ENCODE measurements around the gene DACH2. TPM values are rescaled to one million over a fixed set of nuclear protein-coding genes. Genes with fewer than 3 reads are reported as not detected.

Gene DACH2
- total RNA-seq, 4 donors from 2014 or later: 0.26 to 8.6 (median 1.7) TPM; not detected in 1

DNA sequence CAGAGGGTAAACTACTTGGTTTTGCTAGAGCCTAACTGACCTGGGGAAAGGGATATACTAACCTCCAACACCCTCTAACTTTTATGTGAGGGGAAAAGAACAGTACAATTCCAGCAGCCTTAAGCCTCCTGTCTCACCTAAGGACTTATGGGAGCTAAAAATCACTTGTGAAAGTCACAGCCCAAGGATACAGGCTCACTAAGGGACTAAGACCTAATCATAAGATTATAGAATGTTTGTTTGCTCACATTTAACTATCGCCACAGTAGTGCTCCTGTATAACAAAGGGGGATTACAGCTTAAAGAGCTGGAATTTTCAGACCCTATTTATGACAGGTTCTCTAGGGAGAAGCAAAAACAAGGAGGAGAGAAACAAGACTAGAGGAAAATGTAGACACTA lies 548.7 kb downstream of the DACH2 start:
- Histone ChIP-seq H3K4me3 (no peak overlapping the region), H3K4me1 (no peaks in the 10 kb centered on the region), H3K9me3 (no peaks in the 10 kb centered on the region), H3K36me3 (no peaks in the 10 kb centered on the region), H3K27me3 (peaks cover 0 to 4% of the 10 kb centered on the region in 2 donors), H3K27ac (no peak overlapping the region)
- DNase-seq: no peak
- intact Hi-C loops (cut with DNase I; ENCODE audit: low total_unique reads): no loop called here
- no peak for TF ChIP-seq POLR2A (IDR thresholded peaks at IDR 0.05)
- TF ChIP-seq, protein P1, sequence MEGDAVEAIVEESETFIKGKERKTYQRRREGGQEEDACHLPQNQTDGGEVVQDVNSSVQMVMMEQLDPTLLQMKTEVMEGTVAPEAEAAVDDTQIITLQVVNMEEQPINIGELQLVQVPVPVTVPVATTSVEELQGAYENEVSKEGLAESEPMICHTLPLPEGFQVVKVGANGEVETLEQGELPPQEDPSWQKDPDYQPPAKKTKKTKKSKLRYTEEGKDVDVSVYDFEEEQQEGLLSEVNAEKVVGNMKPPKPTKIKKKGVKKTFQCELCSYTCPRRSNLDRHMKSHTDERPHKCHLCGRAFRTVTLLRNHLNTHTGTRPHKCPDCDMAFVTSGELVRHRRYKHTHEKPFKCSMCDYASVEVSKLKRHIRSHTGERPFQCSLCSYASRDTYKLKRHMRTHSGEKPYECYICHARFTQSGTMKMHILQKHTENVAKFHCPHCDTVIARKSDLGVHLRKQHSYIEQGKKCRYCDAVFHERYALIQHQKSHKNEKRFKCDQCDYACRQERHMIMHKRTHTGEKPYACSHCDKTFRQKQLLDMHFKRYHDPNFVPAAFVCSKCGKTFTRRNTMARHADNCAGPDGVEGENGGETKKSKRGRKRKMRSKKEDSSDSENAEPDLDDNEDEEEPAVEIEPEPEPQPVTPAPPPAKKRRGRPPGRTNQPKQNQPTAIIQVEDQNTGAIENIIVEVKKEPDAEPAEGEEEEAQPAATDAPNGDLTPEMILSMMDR (IDR thresholded peaks at IDR 0.05): no peak

DNA sequence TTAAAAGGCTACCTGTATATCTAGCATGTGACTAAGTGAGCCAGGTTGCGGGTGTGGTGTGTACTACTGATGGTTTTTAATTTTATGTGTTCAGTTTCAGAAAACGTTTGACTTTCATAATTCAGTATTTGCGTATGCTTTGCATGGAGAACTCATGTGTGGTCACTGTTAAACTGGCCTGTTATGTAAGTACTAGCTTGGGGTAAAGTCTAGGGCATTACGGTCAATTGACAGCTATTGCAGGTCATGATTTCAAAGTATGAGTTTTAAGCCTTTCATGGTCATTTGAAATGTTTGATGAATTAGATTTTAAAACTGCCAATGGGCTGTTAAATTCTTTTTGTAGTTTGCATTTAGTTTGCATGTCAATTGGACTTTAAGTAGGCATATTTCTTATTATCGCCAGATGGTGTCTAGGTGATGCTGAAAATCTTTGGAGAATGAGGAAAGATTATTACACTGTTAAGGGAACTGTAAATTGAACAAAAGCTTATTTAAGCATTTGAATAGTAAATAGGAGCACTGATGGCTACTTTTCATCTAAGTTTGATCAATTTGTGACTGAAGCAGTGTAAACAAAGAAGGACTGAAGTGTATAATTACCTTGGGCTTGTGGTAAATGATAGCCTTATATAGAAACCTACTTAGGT lies 563.4 kb downstream of the DACH2 start:
- no peak overlapping the region for H3K27ac ChIP-seq
- no peaks in the 10 kb centered on the region for H3K36me3 ChIP-seq
- no peak overlapping the region for H3K4me3 ChIP-seq
- H3K9me3 ChIP-seq: no peaks in the 10 kb centered on the region
- TF ChIP-seq, protein P1 (IDR thresholded peaks at IDR 0.05): no peak
- TF ChIP-seq POLR2A (IDR thresholded peaks at IDR 0.05): no peak
- no peaks in the 10 kb centered on the region for H3K27me3 ChIP-seq
- DNase-seq: no peak
- intact Hi-C loops (cut with DNase I; ENCODE audit: low total_unique reads): no loop called here
- H3K4me1 ChIP-seq: no peaks in the 10 kb centered on the region

DNA sequence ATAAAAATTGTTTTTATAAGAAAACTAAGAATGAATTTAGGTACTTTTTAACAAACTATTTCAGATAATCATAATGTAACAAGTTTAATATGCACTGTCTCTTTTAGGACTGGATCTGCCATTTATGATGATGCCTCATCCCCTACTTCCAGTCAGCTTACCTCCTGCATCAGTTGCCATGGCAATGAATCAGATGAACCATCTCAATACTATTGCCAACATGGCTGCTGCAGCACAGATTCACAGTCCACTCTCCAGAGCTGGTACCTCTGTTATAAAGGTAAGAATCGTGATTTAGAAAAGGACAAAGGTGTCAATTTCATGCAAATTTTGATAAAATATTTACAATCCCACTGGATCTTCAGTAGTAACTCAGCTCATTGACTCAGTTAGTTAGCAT lies 566.2 kb downstream of the DACH2 start:
- no peak overlapping the region for H3K4me3 ChIP-seq
- no peak for TF ChIP-seq POLR2A (IDR thresholded peaks at IDR 0.05)
- TF ChIP-seq, protein P1 (IDR thresholded peaks at IDR 0.05): no peak
- H3K27ac ChIP-seq: no peak overlapping the region
- no peaks in the 10 kb centered on the region for H3K27me3 ChIP-seq
- no peak for DNase-seq
- intact Hi-C loops (cut with DNase I; ENCODE audit: low total_unique reads): no loop called here
- H3K9me3 ChIP-seq: no peaks in the 10 kb centered on the region
- H3K36me3 ChIP-seq: no peaks in the 10 kb centered on the region
- H3K4me1 ChIP-seq: no peaks in the 10 kb centered on the region

GRCh38 chrX:86724277-86724676 lies 576.0 kb downstream of the DACH2 start:
- Histone ChIP-seq H3K27ac (no peak overlapping the region), H3K9me3 (no peaks in the 10 kb centered on the region), H3K27me3 (no peaks in the 10 kb centered on the region), H3K4me3 (no peak overlapping the region), H3K36me3 (no peaks in the 10 kb centered on the region), H3K4me1 (no peaks in the 10 kb centered on the region)
- intact Hi-C loops (cut with DNase I; ENCODE audit: low total_unique reads): no loop called here
- TF ChIP-seq, protein P1 (IDR thresholded peaks at IDR 0.05): no peak
- TF ChIP-seq POLR2A (IDR thresholded peaks at IDR 0.05): no peak
- no peak for DNase-seq

- no peak for DNase-seq
- Histone ChIP-seq H3K9me3 (no peaks in the 10 kb centered on the region), H3K27ac (no peak overlapping the region)
These were observed 598.8 kb downstream of the DACH2 start for GRCh38 chrX:86747091-86747490.

More at GRCh38 chrX:86747091-86747490, 598.8 kb downstream of the DACH2 start:
- Histone ChIP-seq H3K4me1 (no peaks in the 10 kb centered on the region), H3K4me3 (no peak overlapping the region), H3K27me3 (peaks cover 0 to 5% of the 10 kb centered on the region in 2 donors), H3K36me3 (no peaks in the 10 kb centered on the region)
- intact Hi-C loops (cut with DNase I; ENCODE audit: low total_unique reads): no loop called here
- no peak for TF ChIP-seq POLR2A (IDR thresholded peaks at IDR 0.05)
- TF ChIP-seq, protein P1 (IDR thresholded peaks at IDR 0.05): no peak
